Measurements from ENCODE around the gene NAT14.
"Not testable (repeated sequence)": the region's sequence is repeated elsewhere in the genome, so short reads cannot be mapped to it uniquely, and the experiment has no call there.

Gene NAT14

GRCh38 chr19:55528030-55528803, 43.2 kb downstream of the NAT14 start:
- TF ChIP-seq GATA1 (IDR thresholded peaks at IDR 0.05; ENCODE audit: low read depth, low read length), result no peak
- TF ChIP-seq POLR2A (IDR thresholded peaks at IDR 0.05; ENCODE audit: low read length), result no peak
- no peak for DNase-seq

- TF ChIP-seq POLR2A (IDR thresholded peaks at IDR 0.05; ENCODE audit: low read length), result no peak
- no peak for TF ChIP-seq GATA1 (IDR thresholded peaks at IDR 0.05; ENCODE audit: low read depth, low read length)
- no peak for DNase-seq
These were observed 44.7 kb downstream of the NAT14 start for GRCh38 chr19:55529636-55530234.

- no peak for DNase-seq
- TF ChIP-seq POLR2A (IDR thresholded peaks at IDR 0.05; ENCODE audit: low read length) (no peak), GATA1 (IDR thresholded peaks at IDR 0.05; ENCODE audit: low read depth, low read length) (no peak)
These were observed 46.0 kb downstream of the NAT14 start for GRCh38 chr19:55530996-55531395.

GRCh38 chr19:55534280-55534679, 49.3 kb downstream of the NAT14 start:
- not testable (repeated sequence) for DNase-seq

- no peak for TF ChIP-seq GATA1 (IDR thresholded peaks at IDR 0.05; ENCODE audit: low read depth, low read length)
- TF ChIP-seq POLR2A (IDR thresholded peaks at IDR 0.05; ENCODE audit: low read length), result no peak
- DNase-seq, result no peak
These were observed 50.4 kb downstream of the NAT14 start for GRCh38 chr19:55535173-55535964.

GRCh38 chr19:55535965-55536350, 51.0 kb downstream of the NAT14 start:
- no peak for DNase-seq
- TF ChIP-seq POLR2A (IDR thresholded peaks at IDR 0.05; ENCODE audit: low read length), result no peak
- TF ChIP-seq GATA1 (IDR thresholded peaks at IDR 0.05; ENCODE audit: low read depth, low read length), result no peak

GRCh38 chr19:55536366-55536765, 51.4 kb downstream of the NAT14 start:
- no peak for DNase-seq
- no peak for TF ChIP-seq GATA1 (IDR thresholded peaks at IDR 0.05; ENCODE audit: low read depth, low read length)
- TF ChIP-seq POLR2A (IDR thresholded peaks at IDR 0.05; ENCODE audit: low read length), result no peak
